Fibroblast of skin of abdomen (primary cell): ENCODE results near the gene F8.
A peak's percentile ranks its signal among the peaks of the same experiment; 100 is the strongest.
"Not testable (repeated sequence)": the region's sequence is repeated elsewhere in the genome, so short reads cannot be mapped to it uniquely, and the experiment has no call there.

Source experiments
- DNase-seq: peaks from one replicate; pipeline ENCODE4 v3.0.0-alpha.2; 2013

Gene F8

DNA sequence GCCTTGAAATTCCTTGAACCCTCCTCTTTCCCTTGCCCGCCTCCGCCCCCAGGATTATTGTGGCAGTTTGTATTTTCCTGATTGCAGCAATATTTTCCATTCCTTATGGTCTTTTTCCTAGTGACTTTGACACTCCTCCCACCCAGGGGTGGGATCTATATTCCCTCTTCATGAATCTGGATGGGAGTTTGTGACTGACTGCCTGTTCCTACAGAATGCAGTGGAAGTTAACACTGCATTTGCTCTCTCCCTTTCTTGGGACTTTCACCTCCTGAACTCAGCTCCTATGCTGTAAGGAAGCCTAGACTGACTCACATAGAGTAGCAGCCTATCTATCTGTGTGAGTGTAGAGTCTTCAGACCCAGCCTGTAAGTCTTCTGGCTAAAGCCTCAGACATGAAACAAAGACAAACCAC, 6.4 kb upstream of the F8 start:
- DNase-seq = peak; percentile 31

DNA sequence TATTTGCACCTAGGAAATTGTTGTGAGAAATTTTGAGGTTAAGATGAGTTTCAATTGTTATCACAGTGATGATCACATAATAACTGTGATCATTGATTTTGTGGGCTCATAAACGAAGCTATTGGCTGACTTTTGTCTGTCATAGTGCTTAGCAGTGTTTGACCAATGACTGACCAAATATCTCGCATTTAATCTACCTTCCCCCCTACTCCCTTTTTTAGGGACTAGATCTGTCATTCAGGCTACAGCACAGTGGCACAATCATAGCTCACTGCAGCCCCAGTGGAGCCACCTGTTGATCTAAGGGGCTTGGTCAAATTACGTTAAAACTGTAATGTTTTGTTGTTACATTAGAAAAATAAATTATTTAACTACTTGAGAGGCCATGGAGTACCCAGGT, 5.6 kb upstream of the F8 start:
- DNase-seq = no peak

DNA sequence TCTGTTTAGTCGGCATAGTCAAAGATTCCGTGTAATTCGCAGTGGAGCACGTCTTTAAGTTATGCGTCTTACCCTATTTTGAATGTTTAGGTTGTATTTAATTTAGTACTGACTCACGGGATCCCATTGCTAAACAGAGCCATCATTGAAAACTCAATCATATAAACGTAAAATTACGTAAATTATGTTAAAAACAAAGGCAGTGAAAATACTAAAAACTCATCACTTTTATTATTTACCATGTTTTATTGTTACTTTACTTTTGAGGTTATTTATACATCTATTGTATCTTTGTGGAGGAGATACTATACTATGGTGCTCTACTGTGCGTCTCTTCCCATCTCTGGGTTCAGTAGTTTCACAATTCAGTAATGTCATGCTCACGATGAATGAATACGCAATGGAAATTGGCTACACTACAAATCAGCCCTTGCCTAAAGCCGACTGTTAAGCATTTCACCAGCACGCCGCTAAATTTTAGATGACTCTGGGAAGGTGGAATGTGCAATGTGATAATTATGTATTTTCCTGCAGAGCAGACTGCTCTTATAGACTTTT, 5.1 kb upstream of the F8 start:
- DNase-seq = peak; percentile 62

DNA sequence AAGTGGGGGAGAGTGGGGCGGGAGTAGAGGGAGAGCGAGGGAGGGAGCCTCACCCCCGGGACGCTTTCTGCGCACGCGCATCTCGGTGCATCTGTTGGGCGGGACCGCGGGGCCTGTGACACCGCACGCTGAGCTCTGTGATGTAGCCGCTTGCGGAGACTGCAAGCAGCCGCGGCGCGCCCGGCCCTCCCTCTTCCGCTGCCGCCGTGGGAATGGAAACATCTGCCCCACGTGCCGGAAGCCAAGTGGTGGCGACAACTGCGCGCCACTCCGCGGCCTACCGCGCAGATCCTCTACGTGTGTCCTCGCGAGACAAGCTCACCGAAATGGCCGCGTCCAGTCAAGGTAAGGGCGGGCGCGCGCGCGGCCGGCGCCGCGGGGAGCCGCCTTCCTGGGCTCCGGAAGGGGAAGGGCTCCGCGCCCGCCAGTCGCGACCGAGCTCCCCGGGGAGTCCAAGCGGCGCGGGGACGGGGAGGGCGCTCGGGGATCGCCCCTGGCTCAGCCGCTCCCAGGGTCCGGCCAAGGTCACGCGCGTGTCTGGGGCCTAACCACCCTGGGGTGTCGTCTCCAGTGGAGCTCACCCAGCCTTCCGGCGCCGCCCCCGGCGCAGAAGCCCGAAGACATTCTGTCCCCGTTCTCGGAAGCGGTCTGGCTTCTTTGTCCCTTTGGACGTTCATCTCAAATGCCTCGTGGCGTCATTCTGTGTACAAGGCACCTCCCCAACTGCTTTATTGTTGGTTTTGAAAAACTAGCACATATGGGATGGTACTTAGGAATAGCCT, 4.4 kb upstream of the F8 start, which contains the start of gene FUNDC2:
FUNDC2 (plus strand) TSS at position 118 of the 782 bp plus-strand sequence; CDS start at position 213, 95 bp downstream.
- DNase-seq = peak; percentile 93

DNA sequence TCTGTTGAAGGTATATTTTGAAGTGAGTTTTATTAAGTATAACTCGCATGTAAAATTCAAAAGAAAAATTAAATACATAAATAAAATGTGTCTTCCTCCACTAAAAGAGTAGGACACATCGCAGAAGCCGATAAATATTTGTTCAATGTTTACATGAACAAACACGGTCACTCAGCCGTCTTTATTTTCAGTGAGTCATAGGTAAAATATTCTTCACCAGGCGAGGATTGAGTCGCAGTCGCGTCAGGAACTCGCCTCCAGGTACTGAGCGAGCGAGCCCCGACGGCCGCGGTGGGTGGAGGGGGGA, 3.9 kb upstream of the F8 start:
- no peak for DNase-seq

DNA sequence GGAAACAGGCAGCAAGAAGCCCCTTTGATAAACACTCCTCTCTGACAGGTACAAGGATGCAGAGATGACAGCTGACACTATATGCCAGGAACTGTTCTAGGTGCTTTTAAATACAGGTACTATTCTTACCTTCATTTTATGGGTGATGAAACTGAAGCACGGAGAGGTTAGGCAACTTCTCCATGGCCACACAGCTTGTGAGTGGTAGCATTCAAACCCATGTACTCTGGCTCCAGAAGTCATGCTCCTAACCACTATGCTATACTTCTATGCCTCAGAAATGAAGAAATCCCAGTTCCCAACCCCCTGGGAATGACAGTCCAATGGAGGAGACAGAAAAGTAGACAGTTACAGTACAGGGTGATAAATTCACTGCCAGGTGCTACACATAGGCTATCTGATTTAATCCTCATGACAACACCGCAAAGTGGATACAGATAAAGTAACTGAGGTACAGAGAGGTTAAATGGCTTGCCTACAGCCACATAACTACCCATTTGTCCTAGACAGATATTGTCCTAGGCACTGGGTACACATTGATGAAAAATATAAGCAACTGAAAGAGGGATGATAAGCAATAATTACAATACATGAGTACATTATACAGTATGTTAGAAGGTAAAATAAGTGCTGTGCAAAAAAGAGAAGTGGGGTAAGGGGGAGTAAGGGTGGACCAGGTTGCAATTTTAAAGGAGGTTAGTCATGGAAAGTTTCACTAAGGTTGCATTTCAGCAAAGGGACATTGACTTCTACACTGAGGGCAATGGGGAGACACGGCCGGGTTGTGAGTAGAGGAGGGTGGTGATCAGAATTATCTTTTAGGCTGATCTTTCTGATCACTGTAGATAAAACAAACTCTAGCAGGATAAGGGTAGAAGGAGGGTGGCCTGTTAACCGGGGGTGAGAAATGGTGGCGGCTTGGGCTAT, 1.6 kb upstream of the F8 start:
- no peak for DNase-seq

DNA sequence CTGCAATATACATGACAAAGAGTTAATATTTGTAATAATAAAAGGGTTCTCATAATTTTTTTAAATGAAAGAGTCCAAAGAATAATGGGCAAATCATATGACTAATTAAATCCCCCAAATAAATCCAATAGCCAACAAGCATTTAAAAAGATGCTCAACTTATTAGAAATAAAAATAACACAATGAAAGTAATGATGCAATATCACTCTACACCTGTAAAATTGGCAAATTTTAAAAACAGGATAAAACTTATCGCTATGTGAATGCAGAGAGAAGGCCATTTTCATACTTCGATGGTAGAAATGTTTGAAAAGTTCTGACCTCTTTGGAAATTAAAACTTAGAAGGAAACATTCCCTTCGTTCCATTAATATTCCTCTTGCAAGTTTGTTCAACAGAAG, 1.9 kb downstream of the F8 start:
- no peak for DNase-seq

DNA sequence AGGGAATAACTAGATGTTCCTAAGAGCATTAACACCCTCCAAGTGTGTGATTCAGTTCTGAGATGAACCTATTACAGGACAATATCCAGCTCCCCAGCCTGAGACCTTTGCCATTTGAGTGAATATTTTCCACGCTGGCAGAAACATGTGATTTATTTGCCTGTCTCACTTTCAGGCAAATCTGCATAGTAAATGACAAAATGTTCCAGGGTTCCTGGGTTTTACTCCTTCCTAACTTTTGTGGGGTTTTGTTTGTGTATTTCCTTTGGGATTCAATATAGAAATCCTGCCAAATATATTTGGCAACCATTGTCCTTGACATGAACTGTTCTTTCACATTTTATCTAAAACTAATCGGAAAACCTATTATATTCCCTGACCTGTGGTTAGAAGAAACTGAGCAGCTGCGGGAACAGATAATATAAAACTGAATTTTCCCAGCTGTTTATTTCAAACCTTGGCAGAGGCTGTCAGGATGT, 12.5 kb downstream of the F8 start:
- no peak for DNase-seq

DNA sequence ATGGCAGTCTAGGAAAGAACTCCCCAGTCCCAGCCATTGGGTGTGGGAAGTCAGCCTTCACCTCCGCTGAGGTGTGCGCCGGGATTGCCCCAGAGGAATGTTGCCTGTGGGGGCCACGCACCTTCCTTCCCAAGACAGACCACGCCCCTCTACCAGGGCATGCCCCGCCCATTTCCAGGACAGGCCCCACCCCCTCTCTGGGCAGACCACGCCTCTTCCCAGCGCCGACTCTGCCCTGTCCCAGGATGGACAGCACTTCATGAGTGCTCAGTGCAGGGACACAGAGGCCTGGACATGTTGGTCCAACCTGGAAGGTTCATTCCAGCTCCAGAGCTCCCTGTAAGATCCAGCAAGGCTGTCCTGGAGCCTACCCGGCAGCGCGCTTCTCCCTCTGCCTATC, 13.9 kb downstream of the F8 start:
- not testable (repeated sequence) for DNase-seq

DNA sequence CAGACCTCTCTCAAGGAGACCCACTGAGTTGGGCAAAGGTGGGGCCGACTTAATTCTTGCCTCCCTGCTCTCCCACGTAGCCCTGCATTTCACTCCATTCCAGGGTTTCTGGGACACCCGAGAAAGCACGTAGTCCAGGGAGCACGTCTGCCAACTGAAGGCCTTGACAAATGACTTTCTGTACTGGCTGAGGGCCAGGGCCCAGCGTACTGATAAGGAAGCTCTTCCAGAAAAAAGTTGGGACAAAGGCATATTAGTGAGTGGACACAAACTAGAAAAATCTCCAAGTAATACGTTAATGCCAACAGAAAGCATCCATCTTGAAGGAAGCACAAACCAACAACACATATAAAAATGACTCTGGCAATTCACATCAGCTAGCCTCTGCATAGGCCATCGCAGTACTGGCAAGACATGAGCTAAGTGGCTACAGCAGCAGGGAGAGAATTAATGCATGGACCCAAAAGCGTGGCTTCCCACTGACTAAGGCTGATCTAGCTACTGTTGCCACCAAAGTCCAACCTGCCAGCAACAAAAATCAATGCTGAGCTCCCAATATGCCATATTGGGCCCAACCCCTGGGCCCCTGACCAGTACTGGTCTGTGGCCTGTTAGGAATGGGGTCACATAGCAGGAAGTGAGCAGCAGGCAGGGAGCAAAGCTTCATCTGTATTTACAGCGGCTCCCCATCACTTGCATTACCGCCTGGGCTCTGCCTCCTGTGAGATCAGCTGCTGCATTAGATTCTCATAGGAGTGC, 15.4 kb downstream of the F8 start:
- not testable (repeated sequence) for DNase-seq

DNA sequence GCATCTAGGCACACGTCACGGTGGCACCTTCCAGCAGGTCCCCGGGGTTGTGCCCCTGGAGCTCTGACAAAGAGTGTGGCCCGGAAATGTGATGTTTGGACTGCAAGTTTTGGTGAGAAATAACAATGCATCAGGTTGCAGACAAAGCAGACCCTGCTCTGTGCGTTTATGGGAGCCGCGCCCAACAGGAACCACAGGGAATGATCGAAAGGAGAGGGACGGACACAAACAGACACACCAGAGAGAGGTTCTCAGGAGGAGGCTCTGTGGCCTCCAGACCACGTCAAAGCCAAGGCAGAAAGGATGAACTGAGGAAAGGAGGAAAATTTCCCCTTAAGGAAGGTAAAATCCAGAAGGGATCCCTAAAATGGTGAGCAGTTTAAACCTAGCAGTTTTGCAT, 16.1 kb downstream of the F8 start:
- not testable (repeated sequence) for DNase-seq

DNA sequence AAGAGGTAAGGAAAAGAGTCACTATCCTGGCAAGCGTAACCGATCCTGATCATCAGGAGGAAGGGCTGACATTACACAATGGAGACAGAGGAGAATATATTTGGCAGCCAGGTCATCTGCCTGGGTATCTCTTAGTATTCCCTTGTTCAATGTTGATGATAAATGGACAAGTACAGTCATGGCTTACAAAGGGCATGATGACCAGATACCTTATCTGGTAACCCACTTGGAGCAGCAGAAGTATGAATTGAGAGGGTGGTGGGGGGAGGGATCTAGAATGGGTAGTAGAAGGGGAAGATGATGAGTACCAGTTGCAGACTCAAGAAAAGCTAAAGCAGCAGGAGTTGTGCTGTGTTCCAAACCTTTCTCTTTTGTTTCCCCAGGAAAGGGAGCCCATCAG, 17.3 kb downstream of the F8 start:
- no peak for DNase-seq

DNA sequence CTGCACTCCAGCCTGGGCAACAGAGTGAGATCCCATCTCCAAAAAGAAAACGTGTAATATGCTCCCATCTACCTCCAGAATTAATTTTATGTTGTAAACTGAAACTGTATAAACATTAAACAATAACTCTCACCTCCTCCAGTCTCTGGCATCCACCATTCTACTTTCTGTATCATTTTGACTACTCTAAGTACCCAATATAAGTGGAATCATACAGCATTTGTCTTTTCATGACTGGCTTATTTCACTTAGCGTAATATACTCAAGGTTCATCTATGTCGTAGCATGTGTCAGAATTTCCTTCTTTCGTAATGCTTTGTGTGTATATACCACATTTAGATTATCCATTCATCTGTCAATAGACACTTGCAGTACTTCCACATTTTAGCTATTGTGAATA, 20.6 kb downstream of the F8 start:
- no peak for DNase-seq

DNA sequence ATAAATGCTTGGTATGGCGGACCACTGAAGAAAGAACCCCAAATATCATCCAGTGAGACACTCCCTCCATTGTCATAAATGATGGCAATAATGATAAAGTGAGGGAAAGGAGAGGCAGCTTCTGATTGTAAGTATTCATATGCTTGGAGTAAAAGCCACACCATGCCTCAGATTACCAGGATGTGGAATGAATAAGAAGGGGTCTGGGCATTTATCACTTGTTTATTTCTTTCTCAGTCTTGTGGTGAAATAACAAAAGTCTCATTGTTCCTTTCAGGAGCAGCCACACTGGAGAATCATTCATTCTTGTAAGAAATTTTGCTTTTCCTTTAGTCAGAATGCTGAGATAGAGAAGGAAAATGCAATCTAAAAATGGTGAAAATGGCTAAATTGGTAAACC, 21.7 kb downstream of the F8 start:
- DNase-seq = no peak

DNA sequence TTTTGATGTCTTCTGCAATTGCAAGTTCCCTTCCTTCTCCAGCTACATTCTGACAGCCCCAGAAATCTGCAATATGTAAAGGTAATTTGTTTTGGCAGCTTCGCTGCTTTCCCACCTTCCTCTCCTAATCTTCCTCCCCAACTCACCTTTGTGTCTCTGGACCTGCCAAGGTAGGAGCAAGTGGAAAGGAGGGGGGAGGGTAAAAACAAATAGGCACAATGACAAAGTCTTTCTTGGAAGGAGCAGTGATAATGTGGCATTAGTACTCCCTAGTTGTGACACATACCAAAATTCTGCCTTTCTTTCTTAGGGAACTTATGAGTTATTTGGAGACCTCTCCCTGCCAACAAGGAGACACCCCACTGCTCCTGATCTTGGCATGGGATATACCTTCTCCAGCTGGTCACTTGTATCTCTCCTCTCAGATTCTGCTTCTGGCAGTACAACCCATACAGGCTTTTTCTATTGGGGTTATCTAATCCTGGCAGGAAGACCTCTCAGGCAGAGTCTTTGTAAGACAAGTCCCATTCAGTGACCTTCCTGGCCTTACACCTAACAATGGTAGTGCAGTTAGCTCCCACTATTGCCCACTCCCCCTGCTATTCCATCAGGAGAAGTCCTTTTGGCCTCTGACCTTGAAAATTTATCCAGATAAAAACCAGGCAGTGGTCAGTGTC, 24.2 kb downstream of the F8 start:
- DNase-seq = no peak

DNA sequence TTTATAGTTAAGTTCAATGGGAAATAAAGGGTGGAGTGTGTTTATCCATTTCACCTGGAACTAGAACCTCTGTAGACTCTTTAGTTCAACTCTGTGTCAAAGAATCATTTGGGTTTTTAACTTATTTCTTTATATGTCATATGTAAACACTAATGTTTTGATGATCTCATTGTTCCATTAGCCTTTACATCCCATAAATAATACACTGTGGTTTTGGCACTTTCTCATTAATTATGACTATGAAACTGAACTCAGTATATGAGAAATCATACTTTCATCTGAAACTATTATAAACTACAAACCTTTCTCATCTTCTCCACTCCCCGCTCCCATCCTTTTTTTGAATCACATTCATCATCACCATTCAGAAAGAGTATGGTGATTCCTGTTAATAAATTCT, 31.0 kb downstream of the F8 start:
- DNase-seq = no peak

DNA sequence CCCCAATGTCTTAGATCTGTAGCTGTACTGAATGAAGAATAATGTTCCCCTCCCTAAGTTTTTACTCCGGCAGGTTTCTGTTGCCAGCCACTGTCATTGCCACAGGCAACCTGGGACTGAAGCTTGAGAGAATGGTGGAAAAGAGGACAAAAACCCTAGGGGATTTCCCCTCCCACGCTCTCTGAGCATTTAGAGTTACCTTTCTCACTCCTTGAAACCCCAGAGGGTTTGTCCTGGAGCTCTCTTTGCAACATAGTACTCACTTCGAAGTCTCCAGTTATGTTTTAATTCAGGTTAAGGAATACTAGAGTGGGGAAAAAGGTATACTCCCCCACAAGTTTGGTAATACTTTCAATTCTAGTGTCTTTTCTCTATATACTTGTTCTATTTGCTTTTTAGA, 31.5 kb downstream of the F8 start:
- no peak for DNase-seq

DNA sequence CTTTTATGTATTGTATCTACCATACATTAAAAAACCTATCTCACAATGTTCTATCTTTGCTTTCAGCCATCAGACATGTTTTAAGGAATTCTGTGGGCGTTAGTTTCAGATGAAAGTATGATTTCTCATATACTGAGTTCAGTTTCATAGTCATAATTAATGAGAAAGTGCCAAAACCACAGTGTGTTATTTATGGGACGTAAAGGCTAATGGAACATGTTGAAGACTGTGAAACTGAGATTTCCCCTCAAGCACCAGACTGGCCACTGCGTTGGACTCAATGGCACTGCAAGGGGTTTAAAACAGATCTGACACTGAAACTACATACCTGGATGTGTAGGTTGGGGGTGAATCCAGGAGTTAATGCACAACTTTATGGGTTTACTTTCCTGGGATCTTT, 32.0 kb downstream of the F8 start:
- DNase-seq = no peak

DNA sequence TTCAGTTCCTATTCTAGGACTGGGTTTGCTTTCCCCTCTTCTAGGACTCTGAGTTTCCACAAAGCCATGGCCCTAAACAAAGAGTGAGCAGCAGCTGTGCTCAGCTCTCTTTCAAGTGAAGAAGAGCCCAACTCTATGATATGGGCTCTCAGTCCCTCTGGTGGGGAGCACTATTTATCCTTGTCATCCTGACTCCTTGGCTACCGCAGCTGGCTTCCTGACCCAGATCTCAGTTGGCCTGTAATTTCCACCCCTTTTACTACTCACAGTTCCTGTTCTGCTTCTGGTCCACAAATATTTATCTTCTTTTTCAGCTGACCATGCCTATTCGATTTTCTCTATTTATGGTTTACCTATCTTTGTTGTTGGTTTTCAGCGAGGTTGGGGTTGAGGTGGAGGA, 33.8 kb downstream of the F8 start:
- DNase-seq = no peak

DNA sequence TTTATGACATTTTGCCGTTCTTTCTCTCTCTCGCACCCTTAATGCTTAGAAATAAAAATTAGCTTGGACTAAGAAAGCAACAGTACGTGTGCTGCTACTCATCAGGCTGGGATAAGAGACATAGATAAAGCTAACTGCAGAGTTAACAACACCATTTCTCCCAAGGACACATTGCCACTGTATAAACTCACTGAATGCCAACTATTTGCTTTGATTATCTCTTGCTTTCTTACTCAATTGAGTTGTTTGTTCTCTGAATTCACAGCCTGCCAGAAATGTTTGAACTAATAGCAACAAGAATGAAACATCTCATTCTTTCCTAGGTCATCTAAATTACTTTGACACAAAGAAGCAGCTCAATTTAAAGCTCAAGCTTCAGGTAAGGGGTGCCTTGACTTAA, 34.6 kb downstream of the F8 start:
- DNase-seq = no peak

DNA sequence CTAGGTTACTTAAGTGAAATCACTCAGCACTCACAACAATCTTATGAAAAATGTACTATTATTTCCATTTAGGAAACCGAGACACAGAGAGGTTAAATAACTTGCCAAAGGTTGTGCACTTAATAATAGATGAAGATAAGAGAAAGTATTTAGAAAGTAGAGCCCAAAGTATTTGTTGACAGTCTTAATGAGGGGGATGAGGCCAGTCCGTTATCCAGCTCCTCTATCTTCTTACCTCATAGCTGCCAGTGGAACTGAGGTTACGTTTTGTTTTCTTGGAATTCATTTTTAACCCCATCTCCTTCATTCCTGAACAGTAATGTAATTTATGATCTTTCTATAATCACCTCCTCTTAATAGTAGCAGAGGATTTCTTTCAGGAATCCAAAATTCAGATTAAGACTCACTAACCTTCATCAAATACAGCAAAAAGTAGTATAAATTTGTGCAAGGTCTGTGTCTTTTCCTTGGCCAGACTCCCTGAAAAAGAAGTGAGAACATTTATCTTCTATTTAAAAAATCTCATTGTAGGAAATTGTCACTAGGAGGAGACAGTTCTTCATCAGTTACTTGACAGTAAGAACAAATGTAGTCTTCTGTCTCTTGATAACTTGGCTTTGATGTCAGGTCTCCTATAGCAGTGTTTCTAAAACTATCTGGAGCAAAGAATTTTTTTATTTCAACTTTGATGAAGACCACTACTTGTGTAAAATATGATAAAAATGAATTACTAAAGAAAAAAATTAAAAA, 35.5 kb downstream of the F8 start:
- DNase-seq = no peak

DNA sequence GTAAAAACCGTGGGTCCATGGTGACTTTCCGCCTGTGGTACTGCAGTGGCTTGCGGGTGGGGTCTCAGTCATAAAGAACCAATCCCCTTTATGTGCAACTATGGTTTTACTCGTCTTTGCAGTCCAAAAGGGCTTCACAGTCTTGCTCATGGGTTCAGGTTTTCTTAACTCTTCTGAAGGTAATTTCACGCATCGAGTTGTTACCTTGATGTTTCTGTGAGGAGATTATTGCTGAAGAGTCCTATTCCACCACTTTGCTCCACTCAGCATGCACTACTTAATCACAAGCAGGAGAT, 41.5 kb downstream of the F8 start:
- no peak for DNase-seq
